ENCODE measurements around the gene MSL3B.
A peak's percentile ranks its signal among the peaks of the same experiment; 100 is the strongest.

The MSL3B gene

DNA sequence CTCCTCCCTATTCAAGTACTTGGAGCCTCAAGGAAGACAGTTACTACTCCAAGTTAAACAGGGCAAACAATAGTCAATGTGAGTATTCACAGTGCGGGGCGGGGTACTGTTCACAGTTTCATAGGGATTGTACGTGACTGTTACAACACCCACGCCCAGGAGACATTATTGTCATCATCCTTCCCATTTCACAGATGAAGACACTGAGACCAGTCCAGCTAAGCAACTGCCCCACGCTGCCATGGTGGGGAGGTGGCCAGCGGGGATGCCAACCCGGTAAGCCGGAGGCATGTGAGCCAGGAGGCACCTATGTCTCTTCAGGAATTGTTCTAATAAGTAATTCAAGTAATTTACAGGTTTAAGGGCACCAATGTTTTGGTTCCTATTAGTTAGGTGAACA lies 14.8 kb downstream of the MSL3B start:
- Histone ChIP-seq H3K4me1 (peaks cover 0 to 10% (median 7%) of the 10 kb centered on the region in 4 donors), H3K36me3 (no peaks in the 10 kb centered on the region), H3K9me3 (no peaks in the 10 kb centered on the region), H3K27me3 (no peaks in the 10 kb centered on the region), H3K4me3 (peak overlapping the region in 1 of 2 donors; percentile 62), H3K27ac (no peak overlapping the region)
- intact Hi-C loops (cut with DNase I; ENCODE audit: low total_unique reads), result no loop called here
- TF ChIP-seq, protein P1, sequence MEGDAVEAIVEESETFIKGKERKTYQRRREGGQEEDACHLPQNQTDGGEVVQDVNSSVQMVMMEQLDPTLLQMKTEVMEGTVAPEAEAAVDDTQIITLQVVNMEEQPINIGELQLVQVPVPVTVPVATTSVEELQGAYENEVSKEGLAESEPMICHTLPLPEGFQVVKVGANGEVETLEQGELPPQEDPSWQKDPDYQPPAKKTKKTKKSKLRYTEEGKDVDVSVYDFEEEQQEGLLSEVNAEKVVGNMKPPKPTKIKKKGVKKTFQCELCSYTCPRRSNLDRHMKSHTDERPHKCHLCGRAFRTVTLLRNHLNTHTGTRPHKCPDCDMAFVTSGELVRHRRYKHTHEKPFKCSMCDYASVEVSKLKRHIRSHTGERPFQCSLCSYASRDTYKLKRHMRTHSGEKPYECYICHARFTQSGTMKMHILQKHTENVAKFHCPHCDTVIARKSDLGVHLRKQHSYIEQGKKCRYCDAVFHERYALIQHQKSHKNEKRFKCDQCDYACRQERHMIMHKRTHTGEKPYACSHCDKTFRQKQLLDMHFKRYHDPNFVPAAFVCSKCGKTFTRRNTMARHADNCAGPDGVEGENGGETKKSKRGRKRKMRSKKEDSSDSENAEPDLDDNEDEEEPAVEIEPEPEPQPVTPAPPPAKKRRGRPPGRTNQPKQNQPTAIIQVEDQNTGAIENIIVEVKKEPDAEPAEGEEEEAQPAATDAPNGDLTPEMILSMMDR (IDR thresholded peaks at IDR 0.05), result no peak
- no peak for DNase-seq

DNA sequence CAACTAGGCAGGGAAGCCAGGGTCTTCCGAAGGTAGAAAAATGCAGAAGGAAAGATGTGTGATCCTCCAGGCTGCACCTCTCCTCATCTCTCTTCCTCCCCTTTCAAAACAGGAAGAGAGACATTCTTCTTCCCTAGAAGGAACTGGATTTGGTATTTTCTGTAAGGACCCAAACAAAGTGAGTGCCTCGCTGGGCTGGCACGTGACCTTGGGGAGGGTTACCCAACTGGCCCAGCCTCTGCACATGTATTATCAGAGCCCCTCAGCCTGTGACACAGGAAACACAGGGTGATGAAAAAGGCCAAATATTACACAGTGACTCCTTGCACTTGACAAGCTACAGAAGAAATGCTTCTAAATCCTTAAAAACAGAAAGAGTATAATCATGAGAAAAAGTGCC lies 16.1 kb downstream of the MSL3B start:
- Histone ChIP-seq H3K27ac (no peak overlapping the region), H3K9me3 (no peaks in the 10 kb centered on the region), H3K27me3 (no peaks in the 10 kb centered on the region), H3K4me1 (peaks cover 0 to 10% (median 7%) of the 10 kb centered on the region in 4 donors), H3K4me3 (no peak overlapping the region), H3K36me3 (no peaks in the 10 kb centered on the region)
- TF ChIP-seq, protein P1 (IDR thresholded peaks at IDR 0.05), result no peak
- intact Hi-C loops (cut with DNase I; ENCODE audit: low total_unique reads), result no loop called here
- DNase-seq, result no peak

GRCh38 chr2:233851169-233851568 lies 17.0 kb downstream of the MSL3B start:
- DNase-seq, result no peak
- no peaks in the 10 kb centered on the region for H3K36me3 ChIP-seq
- TF ChIP-seq, protein P1 (IDR thresholded peaks at IDR 0.05), result no peak
- H3K27me3 ChIP-seq, result no peaks in the 10 kb centered on the region
- no peak overlapping the region for H3K4me3 ChIP-seq
- peaks cover 0 to 10% (median 7%) of the 10 kb centered on the region in 4 donors for H3K4me1 ChIP-seq
- no peaks in the 10 kb centered on the region for H3K9me3 ChIP-seq
- no peak overlapping the region for H3K27ac ChIP-seq
- intact Hi-C loops (cut with DNase I; ENCODE audit: low total_unique reads), result no loop called here

DNA sequence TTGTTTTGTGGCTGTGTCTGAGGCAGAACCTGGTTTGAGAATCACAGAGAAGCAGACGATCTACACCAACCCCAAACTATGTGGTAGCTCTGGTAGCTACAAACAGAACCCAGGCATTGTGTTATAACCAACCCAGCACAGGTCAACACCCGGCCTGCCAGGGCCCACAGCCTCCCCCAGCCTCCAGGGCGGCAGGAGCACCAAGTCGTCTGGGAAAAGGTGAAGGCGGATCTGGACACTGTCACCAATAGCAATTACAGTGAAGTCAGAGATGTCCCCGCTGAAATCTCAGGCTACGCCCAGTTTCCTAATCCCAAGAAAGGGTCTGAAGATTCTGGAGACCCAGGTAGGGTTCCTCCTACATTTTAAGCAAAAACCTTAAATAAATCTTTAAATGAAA lies 17.4 kb downstream of the MSL3B start:
- Histone ChIP-seq H3K27me3 (no peaks in the 10 kb centered on the region), H3K4me3 (no peak overlapping the region), H3K36me3 (no peaks in the 10 kb centered on the region), H3K4me1 (peaks cover 0 to 10% (median 7%) of the 10 kb centered on the region in 4 donors), H3K27ac (no peak overlapping the region), H3K9me3 (no peaks in the 10 kb centered on the region)
- DNase-seq, result no peak
- intact Hi-C loops (cut with DNase I; ENCODE audit: low total_unique reads), result no loop called here
- TF ChIP-seq, protein P1 (IDR thresholded peaks at IDR 0.05), result no peak

DNA sequence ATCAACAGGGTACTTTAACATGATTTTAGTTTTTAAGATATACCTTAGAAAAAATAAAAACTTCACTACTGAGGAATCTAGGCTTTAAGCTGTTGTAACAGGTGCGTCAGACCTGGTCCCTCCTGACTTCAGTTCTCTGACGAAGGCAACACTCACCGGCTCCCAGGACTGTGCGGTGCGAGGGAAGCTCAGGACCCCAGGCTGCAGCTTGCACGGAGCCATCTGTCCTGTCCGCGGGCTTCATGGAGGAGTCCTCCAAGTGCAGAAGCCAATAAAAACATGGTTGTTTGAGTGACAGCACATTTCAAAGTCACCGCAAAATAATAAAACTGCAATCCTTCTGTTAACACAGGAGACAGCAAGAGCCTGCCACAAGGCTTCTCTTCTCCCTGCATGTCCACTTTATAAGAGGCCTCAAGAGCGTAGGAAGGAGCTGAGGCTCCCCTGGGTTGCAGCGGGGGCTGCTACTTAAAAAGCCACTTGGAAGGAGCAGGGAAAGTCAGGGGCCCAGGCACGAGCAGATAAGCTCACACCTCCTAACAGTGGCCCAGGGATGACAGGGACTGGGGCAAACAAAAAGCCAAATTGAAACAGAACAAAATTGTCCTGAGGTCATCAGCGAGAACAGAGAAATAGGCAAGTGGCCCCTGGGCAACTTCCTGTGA lies 18.4 kb downstream of the MSL3B start:
- TF ChIP-seq, protein P1 (IDR thresholded peaks at IDR 0.05), result no peak
- no peak for DNase-seq
- H3K4me1 ChIP-seq, result peaks cover 0 to 10% (median 7%) of the 10 kb centered on the region in 4 donors
- intact Hi-C loops (cut with DNase I; ENCODE audit: low total_unique reads), result no loop called here
- H3K27ac ChIP-seq, result no peak overlapping the region
- no peak overlapping the region for H3K4me3 ChIP-seq
- H3K27me3 ChIP-seq, result no peaks in the 10 kb centered on the region
- no peaks in the 10 kb centered on the region for H3K9me3 ChIP-seq
- no peaks in the 10 kb centered on the region for H3K36me3 ChIP-seq

Data from tibial artery (tissue), 4 donors.